HL-60 (cell line): ENCODE data around the gene FLVCR1.

Experiments used
- GABPA ChIP-seq: IDR thresholded peaks from 2 replicates; pipeline ENCODE4 v1.6.1; 2012; ENCODE audit warnings: low read depth
- POLR2AphosphoS5 ChIP-seq: IDR thresholded peaks from 2 replicates; pipeline ENCODE4 v1.6.1; 2012; ENCODE audit warnings: low read depth
- SPI1 ChIP-seq: IDR thresholded peaks from 2 replicates; pipeline ENCODE4 v1.6.1; 2012; ENCODE audit warnings: low read depth, mild to moderate bottlenecking, borderline replicate concordance
- TF ChIP-seq, protein P1 (sequence below): IDR thresholded peaks from one replicate; pipeline ENCODE4 v1.5.1; 2011; ENCODE audit warnings: low read length, control low read depth, inconsistent platforms; ENCODE audit not compliant: insufficient read depth
- TF ChIP-seq, protein P2 (sequence below): IDR thresholded peaks from 2 replicates; pipeline ENCODE4 v1.6.1; 2012; ENCODE audit warnings: low read depth; ENCODE audit not compliant: insufficient replicate concordance

DNA sequence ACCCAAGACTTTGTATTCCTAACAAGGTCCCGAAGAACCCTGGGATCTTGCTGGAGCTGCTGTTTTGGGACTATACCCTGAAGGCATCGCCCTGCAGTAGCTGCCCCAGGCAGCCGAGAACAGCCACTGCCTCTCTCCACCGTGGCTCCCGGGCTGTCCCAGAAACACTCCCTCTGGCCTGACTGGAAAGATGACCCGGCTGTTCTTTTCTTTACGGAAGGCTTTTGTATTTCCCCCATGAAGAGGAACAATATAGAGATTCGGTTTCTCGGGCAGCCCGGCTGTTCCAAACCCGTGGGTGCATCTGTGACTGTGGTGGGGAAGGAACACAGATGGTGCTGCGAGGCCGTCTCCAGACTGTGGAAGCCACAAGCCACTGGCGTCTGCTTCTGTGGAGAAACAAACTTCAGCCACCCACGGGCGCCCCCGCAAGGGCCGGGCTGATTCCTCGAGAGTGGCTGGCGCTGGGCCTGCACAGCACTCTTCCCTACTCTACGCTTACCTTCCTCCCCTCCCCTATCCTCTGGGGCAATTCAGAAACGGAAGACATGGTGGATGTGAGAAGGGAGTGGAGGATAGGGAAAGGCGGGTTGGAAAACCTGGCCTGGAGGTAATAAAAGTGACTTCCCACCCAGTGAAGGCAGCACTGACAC, 58.5 kb downstream of the FLVCR1 start:
- TF ChIP-seq, protein P1, sequence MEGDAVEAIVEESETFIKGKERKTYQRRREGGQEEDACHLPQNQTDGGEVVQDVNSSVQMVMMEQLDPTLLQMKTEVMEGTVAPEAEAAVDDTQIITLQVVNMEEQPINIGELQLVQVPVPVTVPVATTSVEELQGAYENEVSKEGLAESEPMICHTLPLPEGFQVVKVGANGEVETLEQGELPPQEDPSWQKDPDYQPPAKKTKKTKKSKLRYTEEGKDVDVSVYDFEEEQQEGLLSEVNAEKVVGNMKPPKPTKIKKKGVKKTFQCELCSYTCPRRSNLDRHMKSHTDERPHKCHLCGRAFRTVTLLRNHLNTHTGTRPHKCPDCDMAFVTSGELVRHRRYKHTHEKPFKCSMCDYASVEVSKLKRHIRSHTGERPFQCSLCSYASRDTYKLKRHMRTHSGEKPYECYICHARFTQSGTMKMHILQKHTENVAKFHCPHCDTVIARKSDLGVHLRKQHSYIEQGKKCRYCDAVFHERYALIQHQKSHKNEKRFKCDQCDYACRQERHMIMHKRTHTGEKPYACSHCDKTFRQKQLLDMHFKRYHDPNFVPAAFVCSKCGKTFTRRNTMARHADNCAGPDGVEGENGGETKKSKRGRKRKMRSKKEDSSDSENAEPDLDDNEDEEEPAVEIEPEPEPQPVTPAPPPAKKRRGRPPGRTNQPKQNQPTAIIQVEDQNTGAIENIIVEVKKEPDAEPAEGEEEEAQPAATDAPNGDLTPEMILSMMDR: no peak
- TF ChIP-seq POLR2AphosphoS5: peak; percentile 33; the same call in 1 of the 2 replicates
- TF ChIP-seq, protein P2, sequence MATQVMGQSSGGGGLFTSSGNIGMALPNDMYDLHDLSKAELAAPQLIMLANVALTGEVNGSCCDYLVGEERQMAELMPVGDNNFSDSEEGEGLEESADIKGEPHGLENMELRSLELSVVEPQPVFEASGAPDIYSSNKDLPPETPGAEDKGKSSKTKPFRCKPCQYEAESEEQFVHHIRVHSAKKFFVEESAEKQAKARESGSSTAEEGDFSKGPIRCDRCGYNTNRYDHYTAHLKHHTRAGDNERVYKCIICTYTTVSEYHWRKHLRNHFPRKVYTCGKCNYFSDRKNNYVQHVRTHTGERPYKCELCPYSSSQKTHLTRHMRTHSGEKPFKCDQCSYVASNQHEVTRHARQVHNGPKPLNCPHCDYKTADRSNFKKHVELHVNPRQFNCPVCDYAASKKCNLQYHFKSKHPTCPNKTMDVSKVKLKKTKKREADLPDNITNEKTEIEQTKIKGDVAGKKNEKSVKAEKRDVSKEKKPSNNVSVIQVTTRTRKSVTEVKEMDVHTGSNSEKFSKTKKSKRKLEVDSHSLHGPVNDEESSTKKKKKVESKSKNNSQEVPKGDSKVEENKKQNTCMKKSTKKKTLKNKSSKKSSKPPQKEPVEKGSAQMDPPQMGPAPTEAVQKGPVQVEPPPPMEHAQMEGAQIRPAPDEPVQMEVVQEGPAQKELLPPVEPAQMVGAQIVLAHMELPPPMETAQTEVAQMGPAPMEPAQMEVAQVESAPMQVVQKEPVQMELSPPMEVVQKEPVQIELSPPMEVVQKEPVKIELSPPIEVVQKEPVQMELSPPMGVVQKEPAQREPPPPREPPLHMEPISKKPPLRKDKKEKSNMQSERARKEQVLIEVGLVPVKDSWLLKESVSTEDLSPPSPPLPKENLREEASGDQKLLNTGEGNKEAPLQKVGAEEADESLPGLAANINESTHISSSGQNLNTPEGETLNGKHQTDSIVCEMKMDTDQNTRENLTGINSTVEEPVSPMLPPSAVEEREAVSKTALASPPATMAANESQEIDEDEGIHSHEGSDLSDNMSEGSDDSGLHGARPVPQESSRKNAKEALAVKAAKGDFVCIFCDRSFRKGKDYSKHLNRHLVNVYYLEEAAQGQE: no peak
- TF ChIP-seq GABPA: no peak
- TF ChIP-seq SPI1: no peak
